ENCODE results near the gene CEACAM19.
"Not testable (repeated sequence)": the region's sequence is repeated elsewhere in the genome, so short reads cannot be mapped to it uniquely, and the experiment has no call there.

- TF ChIP-seq CTCF (conservative IDR thresholded peaks at IDR 0.05 in 1 of 2, IDR thresholded peaks at IDR 0.05 in 1 of 2; ENCODE audit: low read depth in 1 of 2, low read length in 2 of 2); EZH2 (IDR thresholded peaks at IDR 0.05; ENCODE audit: low read length, missing control alignments): not testable (repeated sequence)
These were observed 49.1 kb downstream of the CEACAM19 start for GRCh38 chr19:44720396-44720795.
